GM18520 (cell line): ENCODE data around the gene RNF7.
"Not testable (repeated sequence)": the region's sequence is repeated elsewhere in the genome, so short reads cannot be mapped to it uniquely, and the experiment has no call there.

ENCODE experiments used
- ATAC-seq: cut with Tn5 transposase; IDR thresholded peaks from one replicate; pipeline ENCODE4 v1.9.1; 2021; ENCODE audit not compliant: unreplicated experiment

RNF7 gene

GRCh38 chr3:141738022-141738890, at the start of gene RNF7:
Gene RNF7, plus strand, starts transcription at chr3:141738298. Its CDS starts 44 bp downstream, at chr3:141738342.
- peak; percentile 90 for ATAC-seq

GRCh38 chr3:141690431-141691072, 47.5 kb upstream of the RNF7 start:
- no peak for ATAC-seq

- ATAC-seq, result not testable (repeated sequence)
These were observed 46.6 kb upstream of the RNF7 start for GRCh38 chr3:141691471-141691870.

- ATAC-seq, result not testable (repeated sequence)
These were observed 45.1 kb upstream of the RNF7 start for GRCh38 chr3:141692973-141693372.

- no peak for ATAC-seq
These were observed 38.8 kb upstream of the RNF7 start for GRCh38 chr3:141699324-141699723.

GRCh38 chr3:141699897-141700296, 38.2 kb upstream of the RNF7 start:
- no peak for ATAC-seq

- not testable (repeated sequence) for ATAC-seq
These were observed 34.7 kb upstream of the RNF7 start for GRCh38 chr3:141703367-141703766.

GRCh38 chr3:141707741-141708203, 30.3 kb upstream of the RNF7 start:
- no peak for ATAC-seq

- no peak for ATAC-seq
These were observed 29.7 kb upstream of the RNF7 start for GRCh38 chr3:141708367-141708766.

GRCh38 chr3:141709126-141709770, 28.9 kb upstream of the RNF7 start:
- ATAC-seq, result no peak

GRCh38 chr3:141710121-141710520, 28.0 kb upstream of the RNF7 start:
- ATAC-seq, result no peak

- no peak for ATAC-seq
These were observed 27.0 kb upstream of the RNF7 start for GRCh38 chr3:141710888-141711616.

GRCh38 chr3:141714671-141715070, 23.4 kb upstream of the RNF7 start:
- ATAC-seq, result no peak

GRCh38 chr3:141722081-141722480, 16.0 kb upstream of the RNF7 start:
- ATAC-seq, result no peak

GRCh38 chr3:141722648-141723047, 15.4 kb upstream of the RNF7 start:
- ATAC-seq, result no peak

- no peak for ATAC-seq
These were observed 14.8 kb upstream of the RNF7 start for GRCh38 chr3:141723255-141723654.

- ATAC-seq, result no peak
These were observed 13.9 kb upstream of the RNF7 start for GRCh38 chr3:141724186-141724585.

GRCh38 chr3:141725036-141725435, 13.1 kb upstream of the RNF7 start:
- no peak for ATAC-seq

- no peak for ATAC-seq
These were observed 11.6 kb upstream of the RNF7 start for GRCh38 chr3:141726483-141726882.

- ATAC-seq, result no peak
These were observed 9.7 kb upstream of the RNF7 start for GRCh38 chr3:141728355-141728892.

- no peak for ATAC-seq
These were observed 8.9 kb upstream of the RNF7 start for GRCh38 chr3:141729240-141729639.
